GM18511 (cell line): Measurements from ENCODE around the gene NECAP2.
A peak's percentile ranks its signal among the peaks of the same experiment; 100 is the strongest.

Experiments used
- ATAC-seq: cut with Tn5 transposase; IDR thresholded peaks from one replicate; pipeline ENCODE4 v1.9.1; 2021; ENCODE audit warnings: mild to moderate bottlenecking, moderate library complexity; ENCODE audit not compliant: unreplicated experiment

NECAP2 gene, protein sequence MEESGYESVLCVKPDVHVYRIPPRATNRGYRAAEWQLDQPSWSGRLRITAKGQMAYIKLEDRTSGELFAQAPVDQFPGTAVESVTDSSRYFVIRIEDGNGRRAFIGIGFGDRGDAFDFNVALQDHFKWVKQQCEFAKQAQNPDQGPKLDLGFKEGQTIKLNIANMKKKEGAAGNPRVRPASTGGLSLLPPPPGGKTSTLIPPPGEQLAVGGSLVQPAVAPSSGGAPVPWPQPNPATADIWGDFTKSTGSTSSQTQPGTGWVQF

DNA sequence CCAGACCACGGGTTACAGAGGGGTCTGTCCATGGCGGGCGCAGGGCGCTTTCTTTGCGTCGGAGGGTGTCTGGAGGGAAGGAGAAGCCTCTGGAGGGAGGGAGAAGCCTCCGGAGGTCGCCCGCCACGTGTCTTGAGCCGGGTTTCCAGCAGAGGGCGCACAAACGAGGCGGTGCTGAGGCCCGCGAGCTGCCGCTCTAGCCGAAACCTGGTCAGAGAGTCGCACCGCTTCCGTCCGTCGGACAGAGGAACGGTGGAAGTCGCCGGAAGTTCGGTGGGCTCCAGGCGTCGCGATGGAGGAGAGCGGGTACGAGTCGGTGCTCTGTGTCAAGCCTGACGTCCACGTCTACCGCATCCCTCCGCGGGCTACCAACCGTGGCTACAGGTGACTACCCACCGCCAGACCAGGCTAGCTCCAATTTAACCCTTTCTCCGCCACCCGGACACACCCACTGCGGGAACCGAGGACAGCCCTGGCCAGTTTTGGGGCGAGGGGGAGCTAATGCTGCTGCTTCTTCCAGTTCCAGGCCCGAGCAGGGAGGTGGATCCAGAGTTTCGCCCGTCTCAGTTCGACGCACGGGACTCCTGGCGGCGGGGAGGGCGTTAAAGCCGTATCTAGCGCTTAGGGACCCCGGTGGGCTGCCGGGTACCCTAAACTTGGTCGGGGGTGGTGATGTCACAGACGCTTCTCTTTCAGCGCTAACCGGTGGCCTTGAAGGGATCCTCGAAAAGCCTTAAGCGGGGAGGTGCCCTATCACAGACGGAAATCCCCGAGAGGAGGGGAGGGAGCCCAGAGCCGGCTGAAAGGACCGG is at the start of gene NECAP2:
TSS of gene NECAP2 (plus strand) at position 255 of the 812 bp plus-strand sequence. CDS start at position 293, 38 bp downstream.
- ATAC-seq, result peak; percentile 86

DNA sequence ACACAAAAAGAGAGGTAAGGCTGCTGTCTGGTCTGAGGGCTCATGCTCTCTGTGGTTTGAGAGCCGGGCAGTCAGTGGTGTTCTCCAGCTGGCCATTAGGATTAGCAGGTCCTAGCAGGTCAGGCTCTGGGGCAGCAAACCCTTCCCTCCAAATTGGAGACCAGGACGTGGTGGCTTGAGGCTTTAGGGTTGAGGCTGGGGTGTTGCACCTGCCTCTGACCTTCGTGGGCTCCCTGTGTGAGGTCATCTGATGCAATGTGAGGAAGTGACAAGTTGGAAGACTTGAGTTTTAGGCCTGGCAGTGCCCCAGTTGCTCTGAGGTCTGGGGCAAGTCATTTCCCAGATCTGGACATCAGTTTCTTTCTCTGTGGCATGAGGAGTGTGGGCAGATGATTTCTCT is 49.1 kb upstream of the NECAP2 start:
- no peak for ATAC-seq

- no peak for ATAC-seq
These were observed 47.6 kb upstream of the NECAP2 start for GRCh38 chr1:16392740-16393569.

GRCh38 chr1:16393570-16394521 is 46.7 kb upstream of the NECAP2 start:
- no peak for ATAC-seq

GRCh38 chr1:16394977-16395376 is 45.5 kb upstream of the NECAP2 start:
- no peak for ATAC-seq

DNA sequence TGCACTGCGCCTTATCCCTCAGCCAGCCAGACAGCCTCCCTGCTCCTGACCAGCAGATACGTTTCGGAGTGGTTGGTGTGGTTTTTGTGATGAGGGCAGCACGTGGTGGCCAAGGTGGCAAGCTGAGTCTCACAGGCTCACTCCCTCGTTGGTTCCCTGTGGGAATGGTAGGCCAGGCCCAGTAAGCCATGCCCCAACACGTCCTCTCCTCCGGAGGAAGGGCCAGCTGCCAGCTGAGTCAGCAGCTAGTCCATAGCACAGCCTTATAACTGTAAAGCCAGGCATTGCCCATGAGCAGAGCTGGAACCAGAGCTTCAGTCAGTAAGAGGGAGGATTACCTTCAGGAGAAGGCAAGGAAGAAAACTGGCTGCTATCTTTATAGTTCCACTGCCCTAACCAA is 43.9 kb upstream of the NECAP2 start:
- no peak for ATAC-seq

DNA sequence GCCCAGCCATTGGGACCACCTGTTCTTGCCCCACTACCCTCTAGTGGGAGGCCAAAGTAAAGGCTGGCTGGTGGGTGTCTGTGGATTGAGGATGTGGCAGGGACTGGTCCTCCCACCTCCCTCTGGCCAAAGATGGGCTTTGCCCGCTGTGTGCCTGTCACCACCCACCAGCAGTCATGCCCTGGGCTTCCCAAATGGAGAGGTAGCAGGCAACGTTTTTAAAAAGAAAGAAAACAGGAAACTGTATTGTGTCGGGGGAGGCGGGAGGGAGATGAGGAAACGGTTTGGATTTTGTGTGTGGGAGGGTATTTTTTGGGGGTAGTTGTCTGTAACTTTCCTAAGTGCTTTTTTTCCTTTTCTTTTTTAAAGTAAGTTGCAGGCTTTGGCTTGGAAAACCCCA is 43.4 kb upstream of the NECAP2 start:
- no peak for ATAC-seq

- no peak for ATAC-seq
These were observed 42.1 kb upstream of the NECAP2 start for GRCh38 chr1:16398371-16398953.

GRCh38 chr1:16402742-16403141 is 37.8 kb upstream of the NECAP2 start:
- ATAC-seq, result no peak

GRCh38 chr1:16405441-16405840 is 35.1 kb upstream of the NECAP2 start:
- ATAC-seq, result no peak

- ATAC-seq, result no peak
These were observed 33.7 kb upstream of the NECAP2 start for GRCh38 chr1:16406868-16407267.

GRCh38 chr1:16409536-16410152 is 30.9 kb upstream of the NECAP2 start:
- ATAC-seq, result no peak

DNA sequence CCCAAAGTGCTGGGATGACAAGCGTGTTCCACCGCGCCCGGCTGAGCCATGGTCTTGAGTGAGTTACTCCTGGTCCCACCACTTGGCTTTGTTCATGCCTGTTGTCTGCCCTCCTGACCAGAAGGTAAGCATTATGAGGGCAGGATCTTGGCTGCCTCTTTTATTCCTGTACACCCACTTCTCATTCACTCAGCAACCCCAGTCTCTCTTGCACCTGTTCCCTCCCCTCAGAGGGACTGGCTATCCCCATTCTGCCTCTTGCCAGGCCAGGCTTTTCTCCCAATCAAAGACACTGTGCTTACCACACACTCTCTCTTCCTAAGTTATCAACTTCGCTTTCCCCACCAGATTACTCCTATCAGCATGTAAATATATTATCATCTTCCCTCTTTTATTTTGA is 29.7 kb upstream of the NECAP2 start:
- ATAC-seq, result no peak

DNA sequence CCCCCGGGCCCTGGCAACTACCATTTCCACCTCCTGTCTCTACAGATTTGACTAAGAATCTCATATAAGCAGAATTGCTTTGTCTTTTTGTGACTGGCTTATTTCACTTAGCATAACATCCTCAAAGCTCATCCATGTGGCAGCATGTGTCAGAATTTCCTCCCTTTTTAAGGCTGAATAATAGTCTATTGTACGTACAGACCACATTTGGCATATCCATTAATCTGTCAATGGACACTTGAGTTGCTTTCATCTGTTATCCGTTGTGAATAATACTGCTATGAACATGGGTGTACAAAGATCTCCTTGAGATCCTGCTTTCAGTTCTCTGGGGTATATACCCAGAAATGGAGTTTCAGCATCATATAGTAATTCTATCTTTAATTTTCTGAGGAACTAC is 27.3 kb upstream of the NECAP2 start:
- ATAC-seq, result no peak

- no peak for ATAC-seq
These were observed 21.6 kb upstream of the NECAP2 start for GRCh38 chr1:16418823-16419425.

DNA sequence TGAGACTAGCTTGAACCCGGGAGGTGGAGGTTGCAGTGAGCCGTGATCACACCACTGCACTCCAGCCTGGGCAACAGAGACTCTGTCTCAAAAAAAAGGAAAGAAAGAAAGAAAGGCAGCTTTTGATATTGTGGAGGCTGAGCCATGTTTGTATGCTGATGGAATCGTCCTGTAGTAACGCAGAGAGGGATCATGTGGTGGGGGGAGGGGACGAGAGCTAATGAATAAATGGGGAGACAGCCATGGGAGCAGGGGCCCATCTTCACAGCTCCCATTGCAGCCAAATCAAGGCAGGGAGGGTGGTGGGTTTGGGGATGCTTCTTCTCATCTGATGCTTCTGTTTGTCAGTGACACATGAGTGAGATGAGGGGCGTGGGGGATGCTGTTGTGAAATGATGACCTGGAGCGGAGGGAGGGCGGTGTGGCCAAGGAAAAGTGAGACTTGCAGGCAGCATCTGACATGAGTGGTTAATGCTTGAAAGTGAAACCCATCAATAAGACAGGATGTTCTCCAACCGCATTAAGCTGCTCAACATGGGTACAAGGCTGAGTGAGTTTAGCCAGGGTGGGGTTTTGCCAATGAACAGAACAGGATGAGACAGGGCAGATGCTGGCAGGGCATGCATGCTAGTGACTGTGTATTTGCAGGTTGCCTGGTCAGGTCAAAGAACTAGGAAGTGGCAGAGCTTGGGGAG is 20.0 kb upstream of the NECAP2 start:
- ATAC-seq, result peak; percentile 97

GRCh38 chr1:16421201-16421600 is 19.3 kb upstream of the NECAP2 start:
- ATAC-seq, result peak; percentile 22

GRCh38 chr1:16422041-16422440 is 18.5 kb upstream of the NECAP2 start:
- no peak for ATAC-seq
